22Rv1 (cell line): Measurements from ENCODE around the gene FAF1.

Experiments
- ZFX ChIP-seq: fragments of 450-650 bp; IDR thresholded peaks from 2 replicates; pipeline ENCODE4 v1.6.1; 2017; ENCODE audit warnings: antibody characterized with exemption, borderline replicate concordance
- TF ChIP-seq, protein P1 (sequence below): fragments of 450-650 bp; IDR thresholded peaks from 2 replicates; pipeline ENCODE4 v1.5.1; 2017; ENCODE audit warnings: mild to moderate bottlenecking

DNA sequence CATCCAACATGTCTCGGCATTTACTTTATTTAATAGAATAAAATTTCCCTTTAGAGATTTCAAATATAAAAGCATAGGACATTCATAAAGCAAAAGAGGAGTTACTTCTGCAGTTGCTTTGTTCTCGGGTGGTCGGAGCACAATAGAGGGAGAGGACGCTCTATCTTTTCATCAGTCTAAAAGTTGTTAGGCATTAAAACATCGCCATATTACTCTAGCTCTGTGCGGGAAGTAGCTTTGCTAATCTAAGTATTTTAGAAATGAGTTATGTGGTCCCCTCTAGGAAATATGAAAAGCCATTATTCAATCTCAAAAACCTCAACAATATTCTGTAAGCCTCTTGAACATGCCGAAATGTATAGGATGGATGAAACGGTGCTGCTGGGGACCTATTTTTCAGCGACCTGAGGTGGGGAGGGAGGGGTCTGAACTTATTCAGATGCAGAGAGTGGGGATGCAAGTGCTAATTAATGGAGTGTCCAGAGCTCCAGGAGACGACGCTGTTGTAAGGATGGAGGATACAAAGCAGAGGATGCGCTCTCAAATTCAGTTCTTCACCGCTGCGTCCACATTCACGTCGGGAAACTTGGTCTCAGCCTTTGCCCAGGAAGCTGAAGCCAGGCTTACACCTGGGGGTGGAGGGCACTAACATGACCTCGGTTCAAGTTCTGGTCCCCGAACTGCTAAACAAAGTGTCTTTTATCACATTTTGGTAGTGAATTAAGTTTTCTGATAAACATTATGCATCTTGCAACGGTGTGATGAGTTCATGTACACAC, 16.2 kb upstream of the FAF1 start:
- TF ChIP-seq, protein P1, sequence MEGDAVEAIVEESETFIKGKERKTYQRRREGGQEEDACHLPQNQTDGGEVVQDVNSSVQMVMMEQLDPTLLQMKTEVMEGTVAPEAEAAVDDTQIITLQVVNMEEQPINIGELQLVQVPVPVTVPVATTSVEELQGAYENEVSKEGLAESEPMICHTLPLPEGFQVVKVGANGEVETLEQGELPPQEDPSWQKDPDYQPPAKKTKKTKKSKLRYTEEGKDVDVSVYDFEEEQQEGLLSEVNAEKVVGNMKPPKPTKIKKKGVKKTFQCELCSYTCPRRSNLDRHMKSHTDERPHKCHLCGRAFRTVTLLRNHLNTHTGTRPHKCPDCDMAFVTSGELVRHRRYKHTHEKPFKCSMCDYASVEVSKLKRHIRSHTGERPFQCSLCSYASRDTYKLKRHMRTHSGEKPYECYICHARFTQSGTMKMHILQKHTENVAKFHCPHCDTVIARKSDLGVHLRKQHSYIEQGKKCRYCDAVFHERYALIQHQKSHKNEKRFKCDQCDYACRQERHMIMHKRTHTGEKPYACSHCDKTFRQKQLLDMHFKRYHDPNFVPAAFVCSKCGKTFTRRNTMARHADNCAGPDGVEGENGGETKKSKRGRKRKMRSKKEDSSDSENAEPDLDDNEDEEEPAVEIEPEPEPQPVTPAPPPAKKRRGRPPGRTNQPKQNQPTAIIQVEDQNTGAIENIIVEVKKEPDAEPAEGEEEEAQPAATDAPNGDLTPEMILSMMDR = no peak
- no peak for TF ChIP-seq ZFX
